ENCODE results near the gene ARHGAP44. TPM values are rescaled to one million over a fixed set of nuclear protein-coding genes. Genes with fewer than 3 reads are reported as not detected.

Gene ARHGAP44
- total RNA-seq, 5 donors from 2014 or later (not counting 1 experiment from before 2014, with no cell fraction given) = 0.15 to 0.39 (median 0.38) TPM; not detected in 2

DNA sequence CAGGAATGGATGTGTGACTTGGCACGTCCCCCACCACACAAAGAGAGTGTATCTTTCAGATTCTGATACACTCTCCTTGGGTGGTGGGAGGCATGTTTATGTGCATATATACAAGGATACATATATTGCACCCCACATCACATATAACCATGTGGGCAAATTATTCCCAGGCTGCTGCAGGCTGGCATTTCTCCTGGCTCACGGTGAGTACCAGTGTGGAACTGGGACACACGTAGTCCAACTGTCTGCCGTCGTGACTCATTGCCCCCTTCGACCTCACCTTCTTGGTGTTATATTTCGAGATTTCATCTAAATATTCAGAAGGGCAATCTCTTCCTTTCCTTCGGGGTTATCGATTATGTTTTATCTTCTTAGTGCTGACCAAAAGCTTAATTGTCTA is 24.4 kb downstream of the ARHGAP44 start:
- H3K9me3 Mint-ChIP-seq = peaks cover 7 to 20% (median 13%) of the 10 kb centered on the region in 3 donors
- H3K9me3 ChIP-seq = no peaks in the 10 kb centered on the region
- H3K27ac Mint-ChIP-seq = no peak overlapping the region
- ChIA-PET POLR2A (no interaction called here), CTCF (no interaction called here)
- ATAC-seq (replicated peaks in 1 of 4) (no peak), DNase-seq (no peak)
- no peaks in the 10 kb centered on the region for H3K36me3 Mint-ChIP-seq
- no peaks in the 10 kb centered on the region for H3K36me3 ChIP-seq (ENCODE audit: control insufficient read depth in 2 of 2, extremely low read depth in 1 of 2, insufficient read depth in 1 of 2, low read length in 1 of 2)
- H3K4me1 ChIP-seq (ENCODE audit: control insufficient read depth in 1 of 2, extremely low read depth in 1 of 2, insufficient read depth in 2 of 2, low read length in 2 of 2) = no peaks in the 10 kb centered on the region
- no peak overlapping the region for H3K4me3 Mint-ChIP-seq
- peaks cover 0 to 4% of the 10 kb centered on the region in 2 experiments for H3K27me3 ChIP-seq (replicated peaks in 1 of 2; ENCODE audit: control insufficient read depth in 2 of 2, extremely low read depth in 1 of 2, insufficient read depth in 2 of 2, low read length in 1 of 2)
- no peak overlapping the region for H3K4me3 ChIP-seq (ENCODE audit: control insufficient read depth in 1 of 2, extremely low read depth in 1 of 2, low read length in 1 of 2)
- 95% methylated on average over 8 of the region's 9 CpGs for WGBS (ENCODE audit: insufficient coverage)
- no peak overlapping the region for H3K27ac ChIP-seq (ENCODE audit: low read length)
- no peaks in the 10 kb centered on the region for H3K4me1 Mint-ChIP-seq
- no peaks in the 10 kb centered on the region for H3K27me3 Mint-ChIP-seq

DNA sequence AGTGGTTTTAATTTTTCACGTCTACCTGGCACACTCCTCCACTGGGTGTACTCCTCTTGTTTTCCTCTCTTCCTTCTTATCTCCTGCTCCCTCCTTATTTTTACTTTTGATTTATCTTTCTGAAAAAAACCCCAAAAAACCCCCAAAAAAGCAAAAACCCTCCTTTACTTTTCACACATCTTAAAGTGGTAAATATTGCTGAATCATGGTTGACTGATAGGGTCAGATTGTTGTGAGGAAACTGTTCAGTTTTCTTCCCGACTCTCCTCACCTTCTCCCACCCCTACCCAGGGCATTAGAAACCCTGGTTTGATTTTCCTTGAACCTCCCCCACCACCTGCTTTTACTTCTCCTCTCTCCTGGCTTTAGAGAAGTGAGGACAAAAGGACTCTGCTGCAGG is 25.4 kb downstream of the ARHGAP44 start:
- no peak for ATAC-seq (replicated peaks in 1 of 4)
- Mint-ChIP-seq H3K4me3 (no peak overlapping the region), H3K9me3 (peaks cover 4 to 13% (median 8%) of the 10 kb centered on the region in 3 donors), H3K36me3 (no peaks in the 10 kb centered on the region), H3K27ac (no peak overlapping the region), H3K4me1 (no peaks in the 10 kb centered on the region), H3K27me3 (no peaks in the 10 kb centered on the region)
- no peaks in the 10 kb centered on the region for H3K36me3 ChIP-seq (ENCODE audit: control insufficient read depth in 2 of 2, extremely low read depth in 1 of 2, insufficient read depth in 1 of 2, low read length in 1 of 2)
- H3K27ac ChIP-seq (ENCODE audit: low read length) = no peak overlapping the region
- DNase-seq = no peak
- ChIA-PET POLR2A (no interaction called here), CTCF (no interaction called here)
- H3K4me1 ChIP-seq (ENCODE audit: control insufficient read depth in 1 of 2, extremely low read depth in 1 of 2, insufficient read depth in 2 of 2, low read length in 2 of 2) = no peaks in the 10 kb centered on the region
- H3K27me3 ChIP-seq (replicated peaks in 1 of 2; ENCODE audit: control insufficient read depth in 2 of 2, extremely low read depth in 1 of 2, insufficient read depth in 2 of 2, low read length in 1 of 2) = peaks cover 0 to 2% of the 10 kb centered on the region in 2 experiments
- WGBS (ENCODE audit: insufficient coverage) = 100% methylated on average over 1 of the region's 2 CpGs
- no peak overlapping the region for H3K4me3 ChIP-seq (ENCODE audit: control insufficient read depth in 1 of 2, extremely low read depth in 1 of 2, low read length in 1 of 2)
- no peaks in the 10 kb centered on the region for H3K9me3 ChIP-seq

DNA sequence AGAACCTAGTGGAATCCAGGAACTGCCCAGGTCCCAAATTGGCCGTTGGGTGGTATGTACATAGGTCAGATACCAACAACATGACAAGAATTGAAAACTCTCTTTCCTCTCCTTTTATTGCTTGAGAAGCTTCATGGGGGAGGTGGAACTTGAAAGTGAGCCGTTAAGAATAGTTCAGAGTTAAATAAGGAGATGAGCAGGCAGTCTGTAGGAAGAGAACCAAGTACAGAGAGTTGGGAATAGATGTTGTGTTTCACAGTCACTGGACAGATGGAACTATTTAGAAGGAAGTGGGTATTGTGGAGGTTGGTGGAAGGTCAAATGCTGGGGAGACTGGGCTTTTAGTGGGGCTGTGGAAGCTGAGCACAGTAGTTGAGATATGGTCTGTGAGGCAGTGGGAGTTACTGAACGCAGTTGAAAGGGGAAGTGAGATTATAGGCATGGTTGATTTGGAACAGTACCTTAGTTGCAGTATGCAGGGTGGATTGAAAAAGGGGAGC is 26.4 kb downstream of the ARHGAP44 start:
- Mint-ChIP-seq H3K27me3 (no peaks in the 10 kb centered on the region), H3K9me3 (peaks cover 4 to 13% (median 9%) of the 10 kb centered on the region in 3 donors), H3K36me3 (no peaks in the 10 kb centered on the region), H3K4me3 (no peak overlapping the region), H3K27ac (no peak overlapping the region), H3K4me1 (no peaks in the 10 kb centered on the region)
- DNase-seq (no peak), ATAC-seq (replicated peaks in 1 of 4) (no peak)
- CTCF ChIA-PET = no interaction called here
- 24% methylated on average over 2 of the region's 3 CpGs for WGBS (ENCODE audit: insufficient coverage)
- H3K36me3 ChIP-seq (ENCODE audit: control insufficient read depth in 2 of 2, extremely low read depth in 1 of 2, insufficient read depth in 1 of 2, low read length in 1 of 2) = no peaks in the 10 kb centered on the region
- no peaks in the 10 kb centered on the region for H3K4me1 ChIP-seq (ENCODE audit: control insufficient read depth in 1 of 2, extremely low read depth in 1 of 2, insufficient read depth in 2 of 2, low read length in 2 of 2)
- no peaks in the 10 kb centered on the region for H3K27me3 ChIP-seq (replicated peaks in 1 of 2; ENCODE audit: control insufficient read depth in 2 of 2, extremely low read depth in 1 of 2, insufficient read depth in 2 of 2, low read length in 1 of 2)
- H3K27ac ChIP-seq (ENCODE audit: low read length) = no peak overlapping the region
- no peaks in the 10 kb centered on the region for H3K9me3 ChIP-seq
- H3K4me3 ChIP-seq (ENCODE audit: control insufficient read depth in 1 of 2, extremely low read depth in 1 of 2, low read length in 1 of 2) = no peak overlapping the region
- POLR2A ChIA-PET = no interaction called here

DNA sequence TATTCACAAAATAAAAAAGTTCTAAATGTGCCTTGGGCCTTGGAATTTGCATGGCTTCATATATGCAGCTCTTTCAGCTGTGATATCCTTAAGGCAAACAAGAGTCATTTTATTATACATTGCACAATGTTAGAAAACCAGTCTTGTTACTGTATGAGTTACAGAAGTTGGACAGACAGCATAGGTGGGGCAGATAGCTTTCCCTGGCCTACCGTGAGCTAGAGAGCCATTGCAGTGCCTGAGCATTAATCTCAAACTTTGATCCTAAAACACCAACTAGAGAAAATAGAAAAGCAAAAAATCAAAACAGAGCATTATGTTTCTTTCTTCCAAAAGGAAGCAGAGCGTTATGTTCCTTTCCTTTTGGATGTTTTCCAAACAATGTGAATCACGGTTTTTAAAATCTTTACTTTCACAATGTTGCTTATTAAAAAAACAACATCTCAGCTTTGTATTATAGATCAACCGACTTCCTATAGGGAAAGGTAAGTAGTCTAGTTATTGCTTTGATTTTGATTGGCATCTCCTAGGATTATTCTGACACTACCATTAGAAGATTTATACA is 32.2 kb downstream of the ARHGAP44 start:
- CTCF ChIA-PET = no interaction called here
- POLR2A ChIA-PET = no interaction called here
- ATAC-seq (replicated peaks in 1 of 4) (no peak), DNase-seq (no peak)
- no peak overlapping the region for H3K27ac ChIP-seq (ENCODE audit: low read length)
- peaks cover 2 to 11% (median 4%) of the 10 kb centered on the region in 3 donors for H3K9me3 Mint-ChIP-seq
- H3K36me3 Mint-ChIP-seq = no peaks in the 10 kb centered on the region
- H3K4me3 Mint-ChIP-seq = no peak overlapping the region
- WGBS (ENCODE audit: insufficient coverage) = no CpG with 5 or more reads among the region's 4 CpGs
- H3K4me1 Mint-ChIP-seq = no peaks in the 10 kb centered on the region
- H3K4me3 ChIP-seq (ENCODE audit: control insufficient read depth in 1 of 2, extremely low read depth in 1 of 2, low read length in 1 of 2) = no peak overlapping the region
- H3K4me1 ChIP-seq (ENCODE audit: control insufficient read depth in 1 of 2, extremely low read depth in 1 of 2, insufficient read depth in 2 of 2, low read length in 2 of 2) = no peaks in the 10 kb centered on the region
- no peaks in the 10 kb centered on the region for H3K9me3 ChIP-seq
- no peaks in the 10 kb centered on the region for H3K36me3 ChIP-seq (ENCODE audit: control insufficient read depth in 2 of 2, extremely low read depth in 1 of 2, insufficient read depth in 1 of 2, low read length in 1 of 2)
- H3K27me3 Mint-ChIP-seq = no peaks in the 10 kb centered on the region
- H3K27ac Mint-ChIP-seq = no peak overlapping the region
- H3K27me3 ChIP-seq (replicated peaks in 1 of 2; ENCODE audit: control insufficient read depth in 2 of 2, extremely low read depth in 1 of 2, insufficient read depth in 2 of 2, low read length in 1 of 2) = no peaks in the 10 kb centered on the region

DNA sequence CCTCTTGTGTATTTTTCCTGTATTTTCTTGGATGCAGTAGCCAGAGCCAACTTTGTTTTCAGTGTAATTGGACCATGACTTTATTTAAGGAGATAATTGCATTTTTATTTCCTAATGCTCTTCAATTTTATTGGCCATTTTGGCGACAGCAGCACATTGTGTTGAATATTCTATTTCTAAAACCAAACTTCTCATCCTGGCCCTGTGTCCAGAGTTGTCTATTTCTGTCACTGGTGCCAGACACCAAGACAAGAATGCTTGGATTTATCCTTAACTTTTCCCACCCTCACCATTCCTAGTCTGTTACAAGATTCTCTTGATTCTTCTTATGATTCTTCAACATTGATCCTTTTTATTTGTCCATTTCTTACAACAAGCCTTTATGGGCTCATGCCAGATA is 37.1 kb downstream of the ARHGAP44 start:
- no peak for ATAC-seq (replicated peaks in 1 of 4)

DNA sequence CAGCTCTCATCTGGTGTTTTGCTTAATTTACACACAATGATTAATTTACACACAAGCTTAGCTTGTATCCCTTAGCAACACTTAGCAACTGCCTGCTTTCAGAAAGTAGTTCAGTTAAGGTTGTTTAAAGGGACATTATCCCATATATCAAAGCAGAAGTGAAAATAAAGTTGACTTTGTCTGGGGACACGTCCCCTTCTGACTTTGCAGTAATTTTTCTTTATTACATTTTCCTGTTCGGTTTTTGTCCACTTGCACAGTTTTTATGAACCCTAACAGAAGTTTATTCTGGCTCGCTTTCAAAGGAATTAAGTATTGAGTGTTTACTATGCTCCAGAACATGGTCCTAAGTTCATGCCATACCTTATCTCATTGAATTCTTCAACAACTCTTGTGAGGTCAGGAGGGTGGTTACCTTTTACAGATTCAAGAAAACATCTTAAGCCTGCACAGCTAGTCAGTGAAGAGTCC is 41.5 kb downstream of the ARHGAP44 start:
- POLR2A ChIA-PET = no interaction called here
- CTCF ChIA-PET = no interaction called here
- H3K9me3 ChIP-seq = no peaks in the 10 kb centered on the region
- ATAC-seq (replicated peaks in 1 of 4) (no peak), DNase-seq (no peak)
- H3K4me3 Mint-ChIP-seq = no peak overlapping the region
- no peak overlapping the region for H3K27ac ChIP-seq (ENCODE audit: low read length)
- peaks cover 21 to 36% (median 23%) of the 10 kb centered on the region in 3 donors for H3K9me3 Mint-ChIP-seq
- no peaks in the 10 kb centered on the region for H3K4me1 Mint-ChIP-seq
- H3K36me3 Mint-ChIP-seq = no peaks in the 10 kb centered on the region
- WGBS (ENCODE audit: insufficient coverage) = no CpG with 5 or more reads among the region's 3 CpGs
- no peaks in the 10 kb centered on the region for H3K27me3 ChIP-seq (replicated peaks in 1 of 2; ENCODE audit: control insufficient read depth in 2 of 2, extremely low read depth in 1 of 2, insufficient read depth in 2 of 2, low read length in 1 of 2)
- no peaks in the 10 kb centered on the region for H3K36me3 ChIP-seq (ENCODE audit: control insufficient read depth in 2 of 2, extremely low read depth in 1 of 2, insufficient read depth in 1 of 2, low read length in 1 of 2)
- H3K4me1 ChIP-seq (ENCODE audit: control insufficient read depth in 1 of 2, extremely low read depth in 1 of 2, insufficient read depth in 2 of 2, low read length in 2 of 2) = no peaks in the 10 kb centered on the region
- no peak overlapping the region for H3K27ac Mint-ChIP-seq
- no peak overlapping the region for H3K4me3 ChIP-seq (ENCODE audit: control insufficient read depth in 1 of 2, extremely low read depth in 1 of 2, low read length in 1 of 2)
- no peaks in the 10 kb centered on the region for H3K27me3 Mint-ChIP-seq

More for the DNA sequence above, 37.1 kb downstream of the ARHGAP44 start:
- H3K4me1 Mint-ChIP-seq = no peaks in the 10 kb centered on the region
- ChIA-PET POLR2A (no interaction called here), CTCF (no interaction called here)
- Histone ChIP-seq H3K36me3 (ENCODE audit: control insufficient read depth in 2 of 2, extremely low read depth in 1 of 2, insufficient read depth in 1 of 2, low read length in 1 of 2) (no peaks in the 10 kb centered on the region), H3K4me1 (ENCODE audit: control insufficient read depth in 1 of 2, extremely low read depth in 1 of 2, insufficient read depth in 2 of 2, low read length in 2 of 2) (no peaks in the 10 kb centered on the region), H3K9me3 (no peaks in the 10 kb centered on the region), H3K27ac (ENCODE audit: low read length) (no peak overlapping the region), H3K4me3 (ENCODE audit: control insufficient read depth in 1 of 2, extremely low read depth in 1 of 2, low read length in 1 of 2) (no peak overlapping the region), H3K27me3 (replicated peaks in 1 of 2; ENCODE audit: control insufficient read depth in 2 of 2, extremely low read depth in 1 of 2, insufficient read depth in 2 of 2, low read length in 1 of 2) (no peaks in the 10 kb centered on the region)
- H3K27me3 Mint-ChIP-seq = no peaks in the 10 kb centered on the region
- WGBS (ENCODE audit: insufficient coverage) = 67% methylated on average over 1 of the region's 1 CpG
- DNase-seq = no peak
- peaks cover 6 to 14% (median 7%) of the 10 kb centered on the region in 3 donors for H3K9me3 Mint-ChIP-seq
- H3K4me3 Mint-ChIP-seq = no peak overlapping the region
- H3K36me3 Mint-ChIP-seq = no peaks in the 10 kb centered on the region
- H3K27ac Mint-ChIP-seq = no peak overlapping the region

DNA sequence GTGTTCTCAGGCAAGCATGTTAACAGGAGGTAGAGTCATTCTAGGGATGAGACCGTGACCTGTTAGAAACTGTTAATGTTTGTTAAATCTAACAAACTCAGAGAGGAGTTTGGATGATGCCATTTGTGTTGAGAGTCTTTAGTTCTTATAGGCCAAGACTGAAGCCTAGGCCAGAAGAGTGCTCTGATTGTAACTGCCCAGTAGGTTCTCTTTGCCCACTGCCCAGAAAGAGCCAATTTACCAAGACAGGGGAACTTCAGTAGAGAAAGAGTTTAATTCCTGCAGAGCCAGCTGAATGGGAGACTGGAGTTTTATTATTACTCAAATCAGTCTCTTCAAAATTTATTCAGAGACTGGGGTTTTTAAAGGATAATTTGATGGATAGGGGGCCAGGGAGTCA is 42.5 kb downstream of the ARHGAP44 start:
- no CpG with 5 or more reads among the region's 1 CpG for WGBS (ENCODE audit: insufficient coverage)
- Mint-ChIP-seq H3K27me3 (no peaks in the 10 kb centered on the region), H3K36me3 (no peaks in the 10 kb centered on the region), H3K4me3 (no peak overlapping the region), H3K9me3 (peaks cover 21 to 34% (median 23%) of the 10 kb centered on the region in 3 donors), H3K4me1 (no peaks in the 10 kb centered on the region), H3K27ac (no peak overlapping the region)
- ATAC-seq (replicated peaks in 1 of 4) (no peak), DNase-seq (no peak)
- POLR2A ChIA-PET = no interaction called here
- CTCF ChIA-PET = no interaction called here
- Histone ChIP-seq H3K36me3 (ENCODE audit: control insufficient read depth in 2 of 2, extremely low read depth in 1 of 2, insufficient read depth in 1 of 2, low read length in 1 of 2) (no peaks in the 10 kb centered on the region), H3K4me3 (ENCODE audit: control insufficient read depth in 1 of 2, extremely low read depth in 1 of 2, low read length in 1 of 2) (no peak overlapping the region), H3K27ac (ENCODE audit: low read length) (no peak overlapping the region), H3K4me1 (ENCODE audit: control insufficient read depth in 1 of 2, extremely low read depth in 1 of 2, insufficient read depth in 2 of 2, low read length in 2 of 2) (no peaks in the 10 kb centered on the region), H3K27me3 (replicated peaks in 1 of 2; ENCODE audit: control insufficient read depth in 2 of 2, extremely low read depth in 1 of 2, insufficient read depth in 2 of 2, low read length in 1 of 2) (no peaks in the 10 kb centered on the region), H3K9me3 (no peaks in the 10 kb centered on the region)
